ENCODE results near the gene KCNJ10. TPM values are rescaled to one million over a fixed set of nuclear protein-coding genes. Genes with fewer than 3 reads are reported as not detected.
A peak's percentile ranks its signal among the peaks of the same experiment; 100 is the strongest.
"Not testable (repeated sequence)": the region's sequence is repeated elsewhere in the genome, so short reads cannot be mapped to it uniquely, and the experiment has no call there.

KCNJ10 gene
- total and polyA plus RNA-seq, 8 donors: 0.05 to 0.09 (median 0.08) TPM; not detected in 5

DNA sequence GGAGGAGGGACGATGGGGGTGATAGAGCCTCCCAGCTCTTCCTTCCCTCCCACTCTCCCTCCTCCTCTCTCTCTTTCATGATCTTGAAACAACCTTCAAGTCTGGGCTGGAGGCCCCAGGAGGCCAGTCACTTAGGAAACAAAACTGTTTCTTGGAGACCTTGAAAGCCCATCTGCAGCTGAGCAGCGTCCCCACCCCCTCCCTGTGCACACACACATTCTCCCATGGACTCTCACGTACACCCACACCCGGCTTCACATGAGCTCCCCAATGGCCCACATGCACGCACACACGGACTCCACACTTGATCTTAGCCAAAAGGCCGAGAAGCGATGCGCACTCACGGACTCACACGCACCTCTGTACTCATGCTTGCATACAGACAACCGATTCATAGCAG, 42.4 kb upstream of the KCNJ10 start:
- Histone ChIP-seq H3K27ac (no peak overlapping the region), H3K4me3 (no peak overlapping the region), H3K36me3 (no peaks in the 10 kb centered on the region), H3K9me3 (no peaks in the 10 kb centered on the region), H3K27me3 (no peaks in the 10 kb centered on the region), H3K4me1 (no peaks in the 10 kb centered on the region)
- 71 to 80% methylated on average over 12 of the region's 12 CpGs for WGBS, 2 donors
- DNase-seq (no peak), FAIRE-seq (no peak), ATAC-seq (no peak)
- TF ChIP-seq, protein P1, sequence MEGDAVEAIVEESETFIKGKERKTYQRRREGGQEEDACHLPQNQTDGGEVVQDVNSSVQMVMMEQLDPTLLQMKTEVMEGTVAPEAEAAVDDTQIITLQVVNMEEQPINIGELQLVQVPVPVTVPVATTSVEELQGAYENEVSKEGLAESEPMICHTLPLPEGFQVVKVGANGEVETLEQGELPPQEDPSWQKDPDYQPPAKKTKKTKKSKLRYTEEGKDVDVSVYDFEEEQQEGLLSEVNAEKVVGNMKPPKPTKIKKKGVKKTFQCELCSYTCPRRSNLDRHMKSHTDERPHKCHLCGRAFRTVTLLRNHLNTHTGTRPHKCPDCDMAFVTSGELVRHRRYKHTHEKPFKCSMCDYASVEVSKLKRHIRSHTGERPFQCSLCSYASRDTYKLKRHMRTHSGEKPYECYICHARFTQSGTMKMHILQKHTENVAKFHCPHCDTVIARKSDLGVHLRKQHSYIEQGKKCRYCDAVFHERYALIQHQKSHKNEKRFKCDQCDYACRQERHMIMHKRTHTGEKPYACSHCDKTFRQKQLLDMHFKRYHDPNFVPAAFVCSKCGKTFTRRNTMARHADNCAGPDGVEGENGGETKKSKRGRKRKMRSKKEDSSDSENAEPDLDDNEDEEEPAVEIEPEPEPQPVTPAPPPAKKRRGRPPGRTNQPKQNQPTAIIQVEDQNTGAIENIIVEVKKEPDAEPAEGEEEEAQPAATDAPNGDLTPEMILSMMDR (IDR thresholded peaks at IDR 0.05): no peak
- intact Hi-C loops (cut with DNase I): no loop called here

DNA sequence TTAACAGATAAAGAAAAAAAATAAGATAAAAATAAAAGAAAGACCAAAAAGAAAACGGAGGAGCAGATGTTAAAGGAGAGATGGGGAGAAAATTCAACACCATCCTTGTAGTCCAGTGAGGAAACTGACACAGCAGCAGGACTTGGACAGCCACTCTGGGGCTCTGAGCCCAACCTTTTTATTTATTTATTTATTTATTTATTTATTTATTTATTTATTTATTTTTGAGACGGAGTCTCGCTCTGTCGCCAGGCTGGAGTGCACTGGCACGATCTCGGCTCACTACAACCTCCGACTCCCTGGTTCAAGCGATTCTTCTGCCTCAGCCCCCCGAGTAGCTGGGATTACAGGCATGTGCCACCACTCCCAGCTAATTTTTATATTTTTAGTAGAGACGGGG, 41.5 kb upstream of the KCNJ10 start:
- FAIRE-seq; H3K27ac ChIP-seq; ATAC-seq; intact Hi-C loops (cut with DNase I); DNase-seq; H3K27me3 ChIP-seq; H3K36me3 ChIP-seq; H3K4me1 ChIP-seq; H3K4me3 ChIP-seq; H3K9me3 ChIP-seq: not testable (repeated sequence)
- 80 to 91% methylated on average over 10 of the region's 10 CpGs for WGBS, 2 donors

DNA sequence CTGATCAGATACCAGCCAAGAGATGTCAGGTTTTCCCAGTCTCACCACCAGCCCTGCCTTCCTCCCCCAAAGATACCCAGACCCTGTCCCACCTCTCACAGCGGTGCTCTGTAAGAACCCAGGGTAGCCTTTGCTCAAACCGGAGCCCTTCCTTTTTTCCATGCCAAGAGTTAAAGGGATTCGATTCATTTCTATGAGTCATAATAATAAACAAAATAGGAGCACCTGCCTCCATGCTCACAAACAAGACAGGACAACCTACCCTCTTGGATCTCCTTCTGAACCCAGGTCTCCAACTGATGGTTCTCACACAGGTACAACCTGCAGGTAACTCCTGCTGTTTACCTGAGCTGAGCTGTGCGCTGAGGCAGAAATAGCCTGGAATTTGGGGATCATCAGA, 39.7 kb upstream of the KCNJ10 start:
- H3K36me3 ChIP-seq: no peaks in the 10 kb centered on the region
- no peaks in the 10 kb centered on the region for H3K9me3 ChIP-seq
- TF ChIP-seq, protein P1 (IDR thresholded peaks at IDR 0.05): no peak
- H3K27me3 ChIP-seq: no peaks in the 10 kb centered on the region
- H3K4me1 ChIP-seq: no peaks in the 10 kb centered on the region
- FAIRE-seq (no peak), DNase-seq (no peak), ATAC-seq (no peak)
- intact Hi-C loops (cut with DNase I): loop anchor here in 2 of 3 donors (10.0 kb wide), 4 partner anchors 85 to 265 kb away; partner anchors contain the start of genes CASQ1 (in 1 of the 2) and PEX19 (in 1 of the 2)
- H3K4me3 ChIP-seq: no peak overlapping the region
- 53 to 68% methylated on average over 4 of the region's 4 CpGs for WGBS, 2 donors
- H3K27ac ChIP-seq: no peak overlapping the region

DNA sequence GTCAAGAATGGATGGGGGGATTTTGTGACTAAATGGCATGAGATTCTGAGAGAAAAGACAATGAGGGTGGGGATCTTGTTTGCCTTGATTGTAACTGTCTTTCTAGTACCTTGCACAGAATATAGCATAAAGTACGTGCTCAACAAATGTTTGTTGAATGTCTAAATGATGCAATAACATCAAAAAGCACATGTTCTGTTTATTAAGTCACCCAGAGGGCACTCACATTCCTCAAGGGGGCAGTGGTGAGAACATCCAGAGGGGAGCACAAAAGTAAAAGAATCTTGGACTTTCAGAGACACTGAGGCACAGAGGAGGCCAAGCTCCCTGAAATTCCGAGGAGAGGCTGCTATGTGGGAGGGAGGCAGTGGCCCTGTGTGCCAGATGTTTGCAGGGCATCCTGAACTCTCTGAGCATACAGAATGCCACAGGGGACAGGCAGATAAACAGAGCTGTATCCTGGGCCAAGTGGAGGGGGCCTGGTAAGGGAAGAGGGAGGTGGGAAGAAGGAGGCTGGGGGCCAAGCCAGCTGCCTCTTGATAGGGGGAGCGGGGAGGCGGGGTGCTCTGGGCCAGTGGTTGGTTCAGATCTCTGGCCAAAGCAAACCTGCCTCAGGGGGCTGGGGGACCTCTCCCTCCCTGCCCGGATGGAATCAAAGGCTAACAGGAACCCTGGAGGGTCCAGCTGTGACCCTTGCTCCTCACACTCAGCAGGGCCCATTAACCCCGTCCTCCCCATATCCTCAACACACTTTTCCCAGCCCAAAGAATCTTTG, 39.1 kb upstream of the KCNJ10 start:
- Histone ChIP-seq H3K27me3 (no peaks in the 10 kb centered on the region), H3K9me3 (no peaks in the 10 kb centered on the region), H3K4me3 (no peak overlapping the region), H3K4me1 (no peaks in the 10 kb centered on the region), H3K36me3 (no peaks in the 10 kb centered on the region), H3K27ac (no peak overlapping the region)
- TF ChIP-seq, protein P1 (IDR thresholded peaks at IDR 0.05): no peak
- DNase-seq: no peak
- no peak for FAIRE-seq
- peak in 3 of 4 donors; percentile 21 to 63 (median 53) for ATAC-seq
- intact Hi-C loops (cut with DNase I): loop anchor here in 2 of 3 donors (10.0 kb wide), 4 partner anchors 86 to 266 kb away; partner anchors contain the start of genes CASQ1 (in 1 of the 2) and PEX19 (in 1 of the 2)
- 21 to 32% methylated on average over 6 of the region's 6 CpGs for WGBS, 2 donors

DNA sequence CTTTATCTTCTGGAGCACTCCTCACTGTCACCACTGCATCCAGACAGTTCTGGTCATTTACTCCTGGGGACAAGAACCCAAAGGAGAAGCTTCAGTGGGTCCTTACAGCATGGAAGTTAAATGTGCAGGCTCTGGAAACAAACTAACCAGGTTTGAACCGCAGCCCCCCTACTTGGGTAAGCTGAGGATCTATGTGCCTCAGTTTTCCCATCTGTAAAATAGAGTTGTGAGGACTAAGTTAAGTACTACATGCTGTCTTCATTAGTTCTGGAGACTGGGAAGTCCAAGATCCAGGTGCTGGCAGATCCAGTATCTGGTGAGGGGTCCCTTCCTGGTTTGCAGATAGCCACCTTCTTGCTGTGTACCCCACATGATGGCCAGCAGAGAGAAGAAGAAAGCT, 37.6 kb upstream of the KCNJ10 start:
- 84 to 86% methylated on average over 1 of the region's 1 CpG for WGBS, 2 donors
- no peak for DNase-seq

More for the DNA sequence above, 37.6 kb upstream of the KCNJ10 start:
- Histone ChIP-seq H3K9me3 (no peaks in the 10 kb centered on the region), H3K27me3 (no peaks in the 10 kb centered on the region), H3K27ac (no peak overlapping the region), H3K36me3 (no peaks in the 10 kb centered on the region), H3K4me1 (no peaks in the 10 kb centered on the region), H3K4me3 (no peak overlapping the region)
- intact Hi-C loops (cut with DNase I): loop anchor here in 2 of 3 donors (10.0 kb wide), 4 partner anchors 87 to 267 kb away; partner anchors contain the start of genes CASQ1 (in 1 of the 2) and PEX19 (in 1 of the 2)
- ATAC-seq (no peak), FAIRE-seq (no peak)
- TF ChIP-seq, protein P1 (IDR thresholded peaks at IDR 0.05): no peak

Data from pancreas (tissue), 10 donors.